ENCODE measurements around the gene ENTPD2. TPM values are rescaled to one million over a fixed set of nuclear protein-coding genes. Genes with fewer than 3 reads are reported as not detected.

ENTPD2 gene
- total RNA-seq, 1 experiment from 2014 or later = 31.5 TPM

DNA sequence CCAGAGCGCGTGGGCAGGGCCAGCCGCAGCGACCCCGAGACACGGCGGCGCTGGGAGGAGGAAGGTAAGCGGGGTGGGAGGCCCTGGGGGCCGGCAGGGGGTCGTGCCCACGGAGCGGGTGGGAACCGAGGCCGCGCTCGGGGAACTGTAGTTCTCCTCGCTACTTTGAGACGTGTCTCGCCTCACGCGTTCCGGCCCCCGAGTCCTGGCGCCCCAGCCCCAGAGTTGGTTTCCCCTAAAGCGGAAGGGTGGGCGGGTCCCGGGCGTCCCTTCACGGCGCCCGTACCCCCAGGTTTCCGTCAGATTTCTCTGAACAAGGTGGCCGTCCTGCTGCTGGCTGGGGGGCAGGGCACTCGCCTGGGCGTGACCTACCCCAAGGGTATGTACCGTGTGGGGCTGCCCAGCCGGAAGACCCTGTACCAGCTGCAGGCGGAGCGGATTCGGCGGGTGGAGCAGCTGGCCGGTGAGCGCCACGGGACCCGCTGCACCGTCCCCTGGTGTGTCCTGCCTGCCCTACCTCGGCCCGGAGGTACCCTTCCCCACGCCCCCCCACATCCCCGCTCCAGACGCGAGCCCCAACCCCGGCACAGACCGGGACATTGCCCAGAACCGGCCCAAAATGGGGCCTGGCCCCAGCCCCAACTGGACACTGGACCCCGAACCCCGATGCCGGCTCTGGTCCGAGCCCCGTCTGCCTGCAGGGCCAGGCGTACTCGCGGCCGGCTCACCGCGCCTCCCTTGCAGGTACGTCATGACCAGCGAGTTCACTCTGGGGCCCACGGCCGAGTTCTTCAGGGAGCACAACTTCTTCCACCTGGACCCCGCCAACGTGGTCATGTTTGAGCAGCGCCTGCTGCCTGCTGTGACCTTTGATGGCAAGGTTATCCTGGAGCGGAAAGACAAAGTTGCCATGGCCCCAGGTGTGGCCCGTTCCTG, 24.2 kb upstream of the ENTPD2 start:
- Mint-ChIP-seq H3K4me1 (ENCODE audit: insufficient read depth, unreplicated experiment) (peaks cover 4% of the 10 kb centered on the region), H3K36me3 (ENCODE audit: insufficient read depth, unreplicated experiment) (no peaks in the 10 kb centered on the region), H3K27me3 (ENCODE audit: insufficient read depth, unreplicated experiment) (no peaks in the 10 kb centered on the region), H3K4me3 (ENCODE audit: unreplicated experiment) (peak overlapping the region; percentile 12), H3K9me3 (ENCODE audit: unreplicated experiment) (no peaks in the 10 kb centered on the region), H3K27ac (ENCODE audit: low read depth, unreplicated experiment) (no peak overlapping the region)
- ChIA-PET POLR2A (interaction anchor here (2.4 kb wide), 1 partner anchor 9 kb away, joined by 8 read pairs; the partner anchor contains the start of gene MAN1B1), CTCF (interaction anchor here (1.4 to 1.6 kb wide), 2 partner anchors 10 to 49 kb away, joined by 3 to 4 read pairs; no protein-coding TSS in a partner anchor)
- DNase-seq (ENCODE audit: unreplicated experiment) = no peak
- no peak for TF ChIP-seq CTCF (IDR thresholded peaks at IDR 0.05; ENCODE audit: unreplicated experiment)
- BruUV-seq (replicated peaks) = no TSS peak
- intact Hi-C loops (cut with micrococcal nuclease) = no loop called here

GRCh38 chr9:137077010-137077747, 23.3 kb upstream of the ENTPD2 start, which contains the start of gene UAP1L1:
Gene UAP1L1 (plus strand): TSS chr9:137077517. CDS start chr9:137077533, 16 bp downstream.
- Mint-ChIP-seq H3K27me3 (ENCODE audit: insufficient read depth, unreplicated experiment) (no peaks in the 10 kb centered on the region), H3K9me3 (ENCODE audit: unreplicated experiment) (no peaks in the 10 kb centered on the region), H3K4me3 (ENCODE audit: unreplicated experiment) (peak within 1 kb of the TSS; percentile 19), H3K4me1 (ENCODE audit: insufficient read depth, unreplicated experiment) (no peaks in the 10 kb centered on the region), H3K27ac (ENCODE audit: low read depth, unreplicated experiment) (no peak within 1 kb of the TSS), H3K36me3 (ENCODE audit: insufficient read depth, unreplicated experiment) (no peaks in the 10 kb centered on the region)
- POLR2A ChIA-PET = interaction anchor here (1.0 to 2.4 kb wide), 2 partner anchors 9 kb away, joined by 3 to 8 read pairs; partner anchors contain the start of gene MAN1B1
- no peak for TF ChIP-seq CTCF (IDR thresholded peaks at IDR 0.05; ENCODE audit: unreplicated experiment)
- CTCF ChIA-PET = interaction anchor here (1.4 to 1.6 kb wide), 2 partner anchors 9 to 48 kb away, joined by 3 to 4 read pairs; no protein-coding TSS in a partner anchor
- BruUV-seq (replicated peaks) = no TSS peak
- no peak for DNase-seq (ENCODE audit: unreplicated experiment)
- intact Hi-C loops (cut with micrococcal nuclease) = no loop called here

DNA sequence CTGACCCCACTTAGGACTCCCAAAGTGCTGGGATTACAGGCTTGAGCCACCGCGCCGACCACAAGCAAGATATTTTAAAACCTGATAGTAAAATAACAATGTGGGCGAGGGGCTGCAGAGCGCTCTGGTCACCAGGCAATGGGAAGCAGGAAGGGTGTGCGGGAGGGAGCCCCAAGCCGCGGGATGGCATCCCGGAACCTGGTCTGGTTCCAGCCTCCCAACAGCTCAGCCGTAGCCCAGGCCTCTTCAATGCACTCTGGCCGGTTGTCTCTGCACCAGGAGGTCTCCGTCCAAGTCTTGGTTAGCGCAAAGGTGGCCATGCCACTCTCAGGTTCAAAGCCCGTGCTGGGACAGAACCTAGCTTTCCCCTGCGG, 22.8 kb upstream of the ENTPD2 start:
- Mint-ChIP-seq H3K27ac (ENCODE audit: low read depth, unreplicated experiment) (no peak overlapping the region), H3K4me1 (ENCODE audit: insufficient read depth, unreplicated experiment) (no peaks in the 10 kb centered on the region), H3K9me3 (ENCODE audit: unreplicated experiment) (no peaks in the 10 kb centered on the region), H3K4me3 (ENCODE audit: unreplicated experiment) (peak overlapping the region; percentile 19), H3K27me3 (ENCODE audit: insufficient read depth, unreplicated experiment) (no peaks in the 10 kb centered on the region), H3K36me3 (ENCODE audit: insufficient read depth, unreplicated experiment) (no peaks in the 10 kb centered on the region)
- CTCF ChIA-PET = interaction anchor here (1.4 to 1.6 kb wide), 2 partner anchors 8 to 47 kb away, joined by 3 to 4 read pairs; no protein-coding TSS in a partner anchor
- no peak for TF ChIP-seq CTCF (IDR thresholded peaks at IDR 0.05; ENCODE audit: unreplicated experiment)
- DNase-seq (ENCODE audit: unreplicated experiment) = no peak
- POLR2A ChIA-PET = interaction anchor here (1.0 to 2.4 kb wide), 2 partner anchors 8 to 10 kb away, joined by 3 to 8 read pairs; partner anchors contain the start of gene MAN1B1
- BruUV-seq (replicated peaks) = no TSS peak
- intact Hi-C loops (cut with micrococcal nuclease) = no loop called here

Data from MCF 10A (cell line).